Activated effector memory CD4-positive, alpha-beta T cell treated with Interleukin-2 at 50 U/mL for 16 hours (primary cell): ENCODE measurements around the gene FOXRED2.

Experiments
- DNase-seq: peaks from one replicate; pipeline ENCODE4 v3.0.0-alpha.2; 2020

FOXRED2 gene

DNA sequence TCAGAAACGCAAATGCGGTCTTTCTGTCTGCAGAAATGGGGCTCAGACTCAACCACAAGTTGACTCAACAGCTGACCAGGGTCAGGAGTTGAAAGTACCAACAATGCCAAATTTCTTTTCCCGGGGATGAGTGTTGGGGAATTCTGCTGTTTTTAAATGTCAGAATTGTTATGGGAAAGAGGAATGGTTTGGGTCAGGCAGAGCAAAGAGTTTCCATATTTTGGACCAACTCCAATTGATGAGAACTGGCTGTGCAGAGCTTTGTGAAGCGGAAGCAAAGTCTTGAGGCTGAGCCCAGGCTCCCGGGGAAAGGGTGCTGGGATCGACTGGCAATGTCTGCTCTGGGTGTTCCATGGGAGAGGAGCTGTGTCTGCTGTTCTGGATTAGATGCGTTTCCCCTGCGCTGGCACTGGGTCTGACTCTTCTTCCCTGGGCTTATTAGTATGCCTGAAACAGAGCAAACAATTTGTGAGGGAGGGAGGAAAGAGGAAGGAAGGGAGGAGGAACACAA lies 61.6 kb downstream of the FOXRED2 start:
- DNase-seq: no peak

DNA sequence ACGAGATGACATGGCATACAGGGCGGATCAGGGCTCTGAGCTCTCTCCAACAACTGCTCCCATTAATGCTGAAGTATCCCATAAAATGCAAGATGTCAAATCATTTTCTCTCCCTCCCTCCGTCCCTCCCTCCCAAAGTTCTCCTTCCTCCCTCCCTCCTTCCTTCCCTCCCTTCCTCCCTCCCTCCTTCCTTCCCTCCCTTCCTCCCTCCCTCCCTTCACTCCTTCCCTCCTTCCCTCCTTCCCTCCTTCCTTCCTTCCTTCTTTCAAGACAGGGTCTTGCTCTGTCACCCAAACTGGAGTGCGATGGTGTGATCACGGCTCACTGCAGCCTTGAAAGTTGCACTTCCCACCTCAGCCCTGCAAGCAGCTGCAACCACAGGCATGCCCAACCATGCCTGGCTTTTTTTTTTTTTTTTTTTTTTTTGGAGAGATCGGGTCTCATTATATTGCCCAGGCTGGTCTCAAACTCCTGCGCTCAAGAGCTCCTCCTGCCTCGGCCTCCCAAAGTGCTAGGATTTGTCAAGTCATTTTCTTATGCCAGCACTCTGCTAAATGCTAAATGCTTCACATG lies 63.6 kb downstream of the FOXRED2 start:
- no peak for DNase-seq

DNA sequence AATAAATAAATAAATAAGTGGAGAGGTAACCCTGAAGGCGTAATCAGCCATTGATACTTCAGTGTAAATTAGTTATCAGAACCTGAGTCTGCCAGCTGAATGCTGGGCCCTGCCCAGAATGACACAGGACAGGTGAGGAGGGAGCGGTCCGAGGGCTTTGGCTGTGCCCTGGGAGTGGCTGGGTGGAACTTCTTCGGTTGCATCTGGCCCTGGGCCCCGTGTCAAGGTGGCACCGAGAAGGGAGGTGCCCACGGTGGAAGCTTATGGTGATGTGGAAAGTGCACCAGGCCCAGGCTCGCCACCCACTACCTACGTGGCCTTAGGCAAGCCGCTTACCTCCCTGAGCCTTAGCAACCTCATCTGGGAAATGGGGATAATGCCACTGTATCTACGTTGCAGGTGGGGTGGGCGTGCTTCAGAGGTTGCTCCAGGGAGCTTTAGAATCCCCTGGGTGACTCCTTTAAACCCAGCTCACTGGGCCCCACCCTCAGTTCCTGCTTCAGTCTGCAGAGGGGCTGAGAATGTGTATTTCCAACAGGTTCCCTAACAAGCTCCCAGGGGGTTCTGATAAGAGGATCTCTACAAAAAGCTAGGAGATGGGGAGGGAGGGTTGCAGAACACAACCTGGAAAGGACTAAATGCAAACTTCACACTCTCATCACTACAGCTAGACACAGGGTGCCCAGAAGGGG lies 64.2 kb downstream of the FOXRED2 start:
- DNase-seq: no peak

DNA sequence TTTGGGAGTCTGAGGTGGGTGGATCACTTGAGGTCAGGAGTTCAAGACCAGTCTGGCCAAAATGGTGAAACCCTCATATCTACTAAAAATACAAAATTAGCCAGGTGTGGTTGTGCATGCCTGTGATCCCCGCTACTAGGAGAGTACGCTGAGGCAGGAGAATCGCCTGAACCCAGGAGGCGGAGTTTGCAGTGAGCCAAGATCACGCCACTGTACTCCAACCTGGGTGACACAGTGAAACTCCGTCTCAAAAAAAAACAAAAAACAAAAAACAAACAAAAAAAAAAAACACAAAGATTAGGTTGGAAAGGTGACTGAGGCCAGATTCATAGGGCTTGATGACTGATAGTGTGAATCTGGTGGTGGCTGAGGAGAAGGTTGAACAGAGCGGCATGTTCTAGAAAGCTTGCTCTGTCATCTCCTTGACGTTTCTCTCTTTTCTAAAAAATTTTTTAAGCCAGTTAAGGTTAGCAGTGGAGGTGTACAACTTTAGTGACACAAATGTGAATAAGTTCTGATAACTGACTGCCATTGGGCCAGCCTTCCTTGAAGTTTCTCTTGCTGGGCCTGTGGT lies 66.3 kb downstream of the FOXRED2 start:
- DNase-seq: no peak

DNA sequence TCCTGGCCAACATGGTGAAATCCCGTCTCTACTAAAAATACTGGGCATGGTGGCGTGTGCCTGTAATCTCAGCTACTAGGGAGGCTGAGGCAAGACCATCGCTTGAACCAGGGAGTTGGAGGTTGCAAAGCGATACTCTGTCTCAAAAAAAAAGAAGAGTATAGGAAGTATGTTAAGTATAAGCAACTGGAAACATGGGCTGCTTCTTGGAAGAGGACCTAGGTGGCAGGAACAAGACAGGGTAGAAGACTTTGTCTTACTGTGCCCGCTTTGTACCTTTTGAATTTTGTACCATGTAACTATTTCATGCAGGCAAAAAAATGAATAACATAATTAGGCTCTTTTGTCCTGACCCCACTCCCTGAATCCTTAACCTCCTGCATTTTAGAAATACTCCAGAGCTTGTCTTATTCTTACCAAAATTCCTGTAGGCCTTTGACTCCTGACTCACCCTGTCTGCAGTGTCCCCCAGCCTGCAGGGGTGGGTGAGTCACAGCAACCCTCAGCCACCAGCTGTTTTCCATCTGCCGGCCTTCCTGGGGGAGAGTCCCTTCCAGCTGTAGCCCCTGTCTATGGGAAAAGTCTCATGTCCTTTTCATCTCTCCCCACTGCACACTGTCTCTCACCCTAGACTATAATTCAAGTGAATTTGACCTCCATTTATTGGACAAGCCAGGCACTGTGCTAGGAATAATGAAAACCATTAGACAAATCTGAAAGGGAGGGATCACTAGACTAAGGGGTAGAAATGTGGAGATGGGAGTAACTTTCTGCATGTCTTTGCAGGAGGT lies 67.2 kb downstream of the FOXRED2 start:
- no peak for DNase-seq
